T-cell (primary cell): Measurements from ENCODE around the gene BCKDK. TPM values are rescaled to one million over a fixed set of nuclear protein-coding genes. Genes with fewer than 3 reads are reported as not detected.

Source experiments
- ATAC-seq, 4 experiments: fragments of 200-7000 bp in 3 of 4; fragments of 150-1000 bp in 1 of 4; cut with Tn5 transposase; replicated peaks in 1 of 4; 1 replicate in 3 of 4; 2 replicates in 1 of 4; pipeline ENCODE4 v1.10.0; 2021; ENCODE audit warnings: moderate library complexity in 3 of 4, mild to moderate bottlenecking in 2 of 4, moderate number of reproducible peaks in 1 of 4
- CTCF ChIA-PET, 2 donors: fragments of 300-600 bp; sonication (Branson Sonifier 250); formaldehyde crosslinking; loops; one replicate each; lab custom pipeline; 2022; ENCODE audit warnings: antibody characterized with exemption in 2 of 2; lab: Charles Lee
- POLR2A ChIA-PET, 2 donors: fragments of 300-600 bp; sonication (Branson Sonifier 250); formaldehyde crosslinking; loops; one replicate each; lab custom pipeline; 2022; ENCODE audit warnings: antibody characterized with exemption in 2 of 2; lab: Charles Lee
- DNase-seq, 35 experiments: peaks; one replicate each; pipeline versions ENCODE4 v3.0.0 to v3.0.0-alpha.2; 2013 to 2023
- H3K27ac ChIP-seq: one replicate; pipeline ENCODE4 v1.5.1; 2013; ENCODE audit warnings: low read length
- H3K27me3 ChIP-seq, 2 experiments: replicated peaks in 1 of 2; 1 replicate in 1 of 2; 2 replicates in 1 of 2; pipeline versions ENCODE4 v1.6.1 to v1.7.0; 2013; ENCODE audit warnings: low read length in 1 of 2, mixed read lengths in 1 of 2; ENCODE audit not compliant: control insufficient read depth in 2 of 2, insufficient read depth in 2 of 2; ENCODE audit errors: extremely low read depth in 1 of 2
- H3K36me3 ChIP-seq, 2 donors: 1 replicate in 1 of 2; 2 replicates in 1 of 2; pipeline versions ENCODE4 v1.6.1 to v1.7.0; 2013; ENCODE audit warnings: low read length in 1 of 2; ENCODE audit not compliant: control insufficient read depth in 2 of 2, insufficient read depth in 1 of 2; ENCODE audit errors: extremely low read depth in 1 of 2
- H3K4me1 ChIP-seq, 2 experiments: 1 replicate in 1 of 2; 2 replicates in 1 of 2; pipeline versions ENCODE4 v1.6.1 to v1.7.0; 2013; ENCODE audit warnings: low read length in 2 of 2, mixed read lengths in 1 of 2; ENCODE audit not compliant: insufficient read depth in 2 of 2, control insufficient read depth in 1 of 2; ENCODE audit errors: extremely low read depth in 1 of 2
- H3K4me3 ChIP-seq, 2 donors: 1 replicate in 1 of 2; 2 replicates in 1 of 2; pipeline versions ENCODE4 v1.5.1 to v1.7.0; 2013; ENCODE audit warnings: mild to moderate bottlenecking in 2 of 2, low read length in 1 of 2, moderate library complexity in 1 of 2; ENCODE audit not compliant: control insufficient read depth in 1 of 2; ENCODE audit errors: extremely low read depth in 1 of 2
- H3K9me3 ChIP-seq: 2 replicates; pipeline ENCODE4 v1.7.0; 2013
- H3K27ac Mint-ChIP-seq, 2 donors: one replicate each; pipeline ENCODE4 v1.8.0; 2020 to 2021; ENCODE audit warnings: mild to moderate bottlenecking in 2 of 2, mixed read lengths in 2 of 2
- H3K27me3 Mint-ChIP-seq, 2 donors: one replicate each; pipeline ENCODE4 v1.8.0; 2021 to 2022; ENCODE audit warnings: mixed read lengths in 2 of 2
- H3K36me3 Mint-ChIP-seq: one replicate; pipeline ENCODE4 v1.8.0; 2021; ENCODE audit warnings: mixed read lengths
- H3K4me1 Mint-ChIP-seq, 3 donors: one replicate each; pipeline ENCODE4 v1.8.0; 2020 to 2022; ENCODE audit warnings: mixed read lengths in 3 of 3, mild to moderate bottlenecking in 1 of 3
- H3K4me3 Mint-ChIP-seq, 3 donors: one replicate each; pipeline ENCODE4 v1.8.0; 2020 to 2022; ENCODE audit warnings: mild to moderate bottlenecking in 3 of 3, mixed read lengths in 3 of 3, moderate library complexity in 3 of 3
- H3K9me3 Mint-ChIP-seq, 3 donors: one replicate each; pipeline ENCODE4 v1.8.0; 2020 to 2022; ENCODE audit warnings: mixed read lengths in 3 of 3
- WGBS: methylation state at CpG from one replicate; pipeline ENCODE4 v1.1.5; 2013; ENCODE audit warnings: missing lambda C conversion rate; ENCODE audit not compliant: insufficient coverage; 5-methylcytosine and 5-hydroxymethylcytosine counted together
- total RNA-seq, 35 experiments: library from RNA in 6 of 35; stranded (reverse) in 6 of 35; fragments of 120-200 nt in 1 of 35; gene quantifications; one replicate each; pipeline versions ENCODE4 v1.2.1 to v1.2.4 and lab custom pipeline; 2013 to 2026

Gene BCKDK
- total RNA-seq, 5 donors from 2014 or later (not counting 1 experiment from before 2014, with no cell fraction given): 7.6 to 21.3 (median 19.3) TPM

DNA sequence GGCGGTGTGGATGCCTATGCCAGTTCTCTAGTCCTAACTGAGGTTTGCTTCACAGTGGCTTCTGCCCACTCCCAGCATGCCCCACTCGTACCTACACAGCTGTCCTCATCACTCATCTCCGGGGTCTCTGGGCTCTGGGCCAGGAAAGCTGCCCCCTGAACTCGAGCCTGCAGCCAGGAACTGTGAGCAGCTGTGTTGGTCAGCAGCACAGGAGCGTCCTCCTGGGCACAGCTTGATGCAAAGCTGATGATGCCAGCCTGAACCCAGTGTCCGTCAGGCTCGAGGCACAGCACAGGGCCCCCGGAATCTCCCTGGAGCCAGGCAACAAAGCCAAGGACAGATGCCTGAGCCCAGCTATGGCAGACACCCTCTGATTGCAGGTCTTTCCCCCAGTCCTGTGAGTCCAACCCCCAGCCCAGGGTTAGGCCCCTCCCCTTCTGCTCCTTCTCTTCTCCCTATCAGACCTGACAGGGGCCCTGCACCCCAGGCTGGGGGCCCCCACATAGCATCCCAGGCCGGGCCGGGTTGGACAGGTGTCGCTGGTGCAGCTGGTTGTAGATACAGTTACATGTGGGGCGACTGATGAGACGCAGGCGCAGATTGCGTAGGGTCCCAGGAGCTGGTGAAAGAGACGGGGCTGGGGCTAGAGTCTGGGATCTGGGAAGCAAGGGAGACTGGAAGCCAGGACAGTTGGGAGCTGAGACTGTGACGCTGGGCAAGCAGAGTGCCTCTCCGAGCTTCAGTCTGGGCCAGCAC, 22.1 kb upstream of the BCKDK start:
- Mint-ChIP-seq H3K9me3 (no peaks in the 10 kb centered on the region), H3K36me3 (peaks cover 13% of the 10 kb centered on the region), H3K27me3 (no peaks in the 10 kb centered on the region), H3K4me3 (no peak overlapping the region), H3K27ac (no peak overlapping the region), H3K4me1 (peaks cover 4 to 26% (median 11%) of the 10 kb centered on the region in 3 donors)
- CTCF ChIA-PET: no interaction called here
- POLR2A ChIA-PET: no interaction called here
- Histone ChIP-seq H3K36me3 (peaks cover 13 to 64% of the 10 kb centered on the region in 2 donors), H3K4me3 (no peak overlapping the region), H3K27ac (no peak overlapping the region), H3K9me3 (no peaks in the 10 kb centered on the region), H3K4me1 (peaks cover 0 to 15% of the 10 kb centered on the region in 2 experiments), H3K27me3 (no peaks in the 10 kb centered on the region)
- 97% methylated on average over 18 of the region's 18 CpGs for WGBS
- ATAC-seq (no peak), DNase-seq (no peak)

- peaks cover 0 to 10% of the 10 kb centered on the region in 2 experiments for H3K4me1 ChIP-seq
- H3K27ac ChIP-seq: no peak overlapping the region
- H3K9me3 Mint-ChIP-seq: no peaks in the 10 kb centered on the region
- peaks cover 11 to 61% of the 10 kb centered on the region in 2 donors for H3K36me3 ChIP-seq
- ChIA-PET POLR2A (no interaction called here), CTCF (no interaction called here)
- no peak overlapping the region for H3K4me3 ChIP-seq
- no peak overlapping the region for H3K27ac Mint-ChIP-seq
- DNase-seq (no peak), ATAC-seq (no peak)
- H3K27me3 ChIP-seq: no peaks in the 10 kb centered on the region
- H3K36me3 Mint-ChIP-seq: peaks cover 15% of the 10 kb centered on the region
- peaks cover 4 to 22% (median 11%) of the 10 kb centered on the region in 3 donors for H3K4me1 Mint-ChIP-seq
- H3K27me3 Mint-ChIP-seq: no peaks in the 10 kb centered on the region
- H3K4me3 Mint-ChIP-seq: no peak overlapping the region
- no peaks in the 10 kb centered on the region for H3K9me3 ChIP-seq
- WGBS: 100% methylated on average over 2 of the region's 6 CpGs
Measured at GRCh38 chr16:31086629-31086906, 21.6 kb upstream of the BCKDK start.

DNA sequence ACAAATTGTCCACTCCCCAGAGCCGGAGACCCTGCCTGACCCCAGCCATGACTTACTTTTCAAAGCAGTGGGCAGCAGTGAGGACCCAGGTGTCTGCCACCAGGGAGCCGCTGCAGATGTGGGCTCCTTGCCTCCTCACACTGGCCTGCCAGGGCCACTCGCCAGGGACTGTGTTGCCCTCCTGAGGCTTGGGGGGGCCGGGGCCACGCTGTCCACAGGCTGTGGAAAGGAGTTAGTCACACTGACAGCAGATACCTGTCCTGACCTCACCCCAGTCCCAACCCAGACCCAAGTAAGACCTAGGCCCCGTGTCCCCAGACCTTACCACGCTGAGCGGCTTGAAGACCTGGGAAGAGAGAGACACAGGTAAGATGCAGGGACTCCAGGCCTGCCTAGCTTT, 20.7 kb upstream of the BCKDK start:
- Histone ChIP-seq H3K4me1 (peaks cover 0 to 2% of the 10 kb centered on the region in 2 experiments), H3K9me3 (no peaks in the 10 kb centered on the region), H3K36me3 (peaks cover 11 to 55% of the 10 kb centered on the region in 2 donors), H3K27ac (no peak overlapping the region), H3K4me3 (no peak overlapping the region), H3K27me3 (no peaks in the 10 kb centered on the region)
- H3K27me3 Mint-ChIP-seq: no peaks in the 10 kb centered on the region
- WGBS: 96% methylated on average over 3 of the region's 8 CpGs
- peaks cover 2 to 13% (median 6%) of the 10 kb centered on the region in 3 donors for H3K4me1 Mint-ChIP-seq
- ChIA-PET CTCF (no interaction called here), POLR2A (no interaction called here)
- H3K4me3 Mint-ChIP-seq: no peak overlapping the region
- H3K36me3 Mint-ChIP-seq: peaks cover 12% of the 10 kb centered on the region
- no peak overlapping the region for H3K27ac Mint-ChIP-seq
- no peak for ATAC-seq
- no peaks in the 10 kb centered on the region for H3K9me3 Mint-ChIP-seq
- no peak for DNase-seq

- Mint-ChIP-seq H3K27ac (no peak overlapping the region), H3K9me3 (no peaks in the 10 kb centered on the region), H3K4me3 (no peak overlapping the region), H3K27me3 (no peaks in the 10 kb centered on the region), H3K36me3 (peaks cover 12% of the 10 kb centered on the region), H3K4me1 (peaks cover 7 to 12% (median 10%) of the 10 kb centered on the region in 3 donors)
- Histone ChIP-seq H3K27ac (no peak overlapping the region), H3K4me3 (no peak overlapping the region), H3K36me3 (peaks cover 11 to 51% of the 10 kb centered on the region in 2 donors), H3K9me3 (no peaks in the 10 kb centered on the region), H3K4me1 (peaks cover 0 to 5% of the 10 kb centered on the region in 2 experiments), H3K27me3 (no peaks in the 10 kb centered on the region)
- CTCF ChIA-PET: no interaction called here
- ATAC-seq (no peak), DNase-seq (no peak)
- no CpG with 5 or more reads among the region's 5 CpGs for WGBS
- POLR2A ChIA-PET: no interaction called here
Measured at GRCh38 chr16:31087971-31088370, 20.2 kb upstream of the BCKDK start.

- H3K27ac ChIP-seq: no peak within 1 kb of the TSS
- no peaks in the 10 kb centered on the region for H3K9me3 Mint-ChIP-seq
- ATAC-seq: no peak
- H3K27ac Mint-ChIP-seq: no peak within 1 kb of the TSS
- peaks cover 10 to 12% (median 10%) of the 10 kb centered on the region in 3 donors for H3K4me1 Mint-ChIP-seq
- peaks cover 12% of the 10 kb centered on the region for H3K36me3 Mint-ChIP-seq
- no peaks in the 10 kb centered on the region for H3K9me3 ChIP-seq
- CTCF ChIA-PET: no interaction called here
- no peak for DNase-seq
- H3K36me3 ChIP-seq: peaks cover 11 to 51% of the 10 kb centered on the region in 2 donors
- no peaks in the 10 kb centered on the region for H3K27me3 Mint-ChIP-seq
- WGBS: 96% methylated on average over 11 of the region's 15 CpGs
- no peak within 1 kb of the TSS for H3K4me3 Mint-ChIP-seq
- H3K27me3 ChIP-seq: no peaks in the 10 kb centered on the region
- peaks cover 0 to 11% of the 10 kb centered on the region in 2 experiments for H3K4me1 ChIP-seq
- POLR2A ChIA-PET: no interaction called here
- no peak within 1 kb of the TSS for H3K4me3 ChIP-seq
Measured at GRCh38 chr16:31088459-31089183, 19.6 kb upstream of the BCKDK start, which contains the start of gene PRSS53. Gene PRSS53 (minus strand): TSS chr16:31088943. CDS start chr16:31088809, 134 bp downstream.

GRCh38 chr16:31089199-31089598, 19.0 kb upstream of the BCKDK start:
- POLR2A ChIA-PET: no interaction called here
- H3K9me3 Mint-ChIP-seq: no peaks in the 10 kb centered on the region
- no peaks in the 10 kb centered on the region for H3K9me3 ChIP-seq
- WGBS: no CpG with 5 or more reads among the region's 8 CpGs
- no peak overlapping the region for H3K4me3 Mint-ChIP-seq
- peaks cover 12% of the 10 kb centered on the region for H3K36me3 Mint-ChIP-seq
- H3K4me1 Mint-ChIP-seq: peaks cover 15 to 18% (median 16%) of the 10 kb centered on the region in 3 donors
- DNase-seq (no peak), ATAC-seq (no peak)
- no peak overlapping the region for H3K27ac ChIP-seq
- H3K4me3 ChIP-seq: no peak overlapping the region
- no peaks in the 10 kb centered on the region for H3K27me3 ChIP-seq
- H3K36me3 ChIP-seq: peaks cover 11 to 45% of the 10 kb centered on the region in 2 donors
- no peaks in the 10 kb centered on the region for H3K27me3 Mint-ChIP-seq
- no peak overlapping the region for H3K27ac Mint-ChIP-seq
- CTCF ChIA-PET: no interaction called here
- H3K4me1 ChIP-seq: peaks cover 5 to 17% of the 10 kb centered on the region in 2 experiments
